Progenitor cell of endocrine pancreas (in vitro differentiated cells): Measurements from ENCODE around the gene MFAP4. TPM values are rescaled to one million over a fixed set of nuclear protein-coding genes. Genes with fewer than 3 reads are reported as not detected.

Experiments
- DNase-seq: peaks from one replicate; pipeline ENCODE4 v3.0.0; 2021; ENCODE audit warnings: low spot score; ENCODE audit not compliant: unreplicated experiment
- H3K27ac Mint-ChIP-seq: 2 replicates; pipeline ENCODE4 v1.8.0; 2021; ENCODE audit warnings: mild to moderate bottlenecking, moderate library complexity, mixed read lengths
- H3K27me3 Mint-ChIP-seq: 2 replicates; pipeline ENCODE4 v1.8.0; 2021; ENCODE audit warnings: mixed read lengths
- H3K36me3 Mint-ChIP-seq: 2 replicates; pipeline ENCODE4 v1.8.0; 2022; ENCODE audit warnings: mixed read lengths; ENCODE audit not compliant: insufficient read depth
- H3K4me1 Mint-ChIP-seq: 2 replicates; pipeline ENCODE4 v1.8.0; 2021; ENCODE audit warnings: low read depth, mixed read lengths
- H3K4me3 Mint-ChIP-seq: 2 replicates; pipeline ENCODE4 v1.8.0; 2021; ENCODE audit warnings: low read depth, mild to moderate bottlenecking, moderate library complexity, mixed read lengths
- H3K9me3 Mint-ChIP-seq: 2 replicates; pipeline ENCODE4 v1.8.0; 2021; ENCODE audit warnings: low read depth, mixed read lengths
- CTCF ChIP-seq: fragments of 200-600 bp; sonication (generic); IDR thresholded peaks from one replicate; pipeline ENCODE4 v1.5.0; 2021; ENCODE audit warnings: antibody characterized with exemption, mild to moderate bottlenecking; ENCODE audit not compliant: unreplicated experiment
- total RNA-seq: library from RNA; stranded (reverse); gene quantifications from 2 replicates; pipeline ENCODE4 v1.2.1, GENCODE V29; 2021

Gene MFAP4
- total RNA-seq, 1 donor from 2014 or later, result 2.3 TPM

- no peaks in the 10 kb centered on the region for H3K9me3 Mint-ChIP-seq
- no peak for TF ChIP-seq CTCF
- peaks cover 4% of the 10 kb centered on the region for H3K4me1 Mint-ChIP-seq
- no peak for DNase-seq
- H3K27me3 Mint-ChIP-seq, result peaks cover 3% of the 10 kb centered on the region
- H3K36me3 Mint-ChIP-seq, result no peaks in the 10 kb centered on the region
- no peak overlapping the region for H3K27ac Mint-ChIP-seq
- no peak overlapping the region for H3K4me3 Mint-ChIP-seq
Measured at GRCh38 chr17:19368229-19368628, 18.8 kb downstream of the MFAP4 start.

DNA sequence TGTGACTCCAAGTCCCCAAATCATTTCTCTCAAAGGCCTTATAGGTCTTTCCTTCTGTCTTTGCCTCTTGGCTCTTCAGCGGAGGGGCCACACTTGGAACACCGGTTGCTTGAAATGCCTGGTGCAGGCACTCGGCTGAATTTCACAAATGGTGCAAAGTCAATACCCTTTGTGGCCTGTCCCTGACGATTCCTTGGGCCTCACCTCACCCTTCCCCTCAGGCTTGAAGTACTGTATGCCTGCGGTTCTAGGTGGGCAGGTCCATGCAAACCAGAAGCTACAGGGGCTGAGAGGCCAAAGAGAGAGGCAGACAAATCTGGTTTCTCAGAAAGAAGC is 20.4 kb downstream of the MFAP4 start:
- Mint-ChIP-seq H3K4me3 (no peak overlapping the region), H3K27ac (no peak overlapping the region), H3K9me3 (no peaks in the 10 kb centered on the region), H3K27me3 (peaks cover 3% of the 10 kb centered on the region), H3K36me3 (no peaks in the 10 kb centered on the region), H3K4me1 (peaks cover 7% of the 10 kb centered on the region)
- DNase-seq, result no peak
- no peak for TF ChIP-seq CTCF

DNA sequence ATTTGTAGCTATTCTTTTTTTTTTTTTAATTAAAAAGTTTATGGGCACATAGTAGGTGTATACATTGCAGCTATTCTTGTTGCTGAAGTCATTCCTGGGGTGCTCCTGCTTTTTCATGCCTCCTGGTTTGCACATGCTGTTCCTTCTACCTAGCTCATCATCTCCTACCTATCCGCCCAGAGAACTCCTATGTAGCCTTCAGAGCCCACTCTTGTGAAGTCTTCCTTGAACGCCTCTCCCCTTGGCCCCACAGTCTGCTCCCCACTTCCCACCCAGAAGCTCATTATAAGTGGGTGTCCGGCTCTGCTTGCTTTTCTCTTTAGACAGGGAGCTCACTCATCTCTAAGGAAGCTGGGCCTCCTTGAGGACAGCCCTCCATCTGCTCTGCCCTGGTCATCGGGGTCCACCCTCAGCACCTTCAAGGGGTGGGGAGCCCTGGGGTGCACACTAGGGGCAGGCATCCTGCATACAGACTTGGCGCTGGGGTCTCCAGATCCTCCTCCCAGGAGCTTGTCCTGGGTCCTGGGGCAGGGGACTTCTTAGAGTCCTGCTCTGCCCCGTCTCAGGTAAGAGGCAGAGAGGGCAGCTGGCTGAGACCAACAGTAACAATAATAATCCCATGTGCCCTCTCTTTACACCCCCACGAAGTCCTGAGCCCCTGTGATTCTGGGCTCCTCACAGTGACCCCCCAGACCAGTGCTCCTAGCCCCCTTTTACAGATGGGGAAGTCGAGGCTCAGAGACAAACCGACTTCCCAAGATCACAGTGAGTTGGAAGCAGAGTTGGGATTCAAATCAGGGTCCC is 21.0 kb downstream of the MFAP4 start:
- no peak for TF ChIP-seq CTCF
- no peak for DNase-seq
- Mint-ChIP-seq H3K27me3 (peaks cover 3% of the 10 kb centered on the region), H3K36me3 (no peaks in the 10 kb centered on the region), H3K4me3 (no peak overlapping the region), H3K4me1 (peaks cover 10% of the 10 kb centered on the region), H3K27ac (no peak overlapping the region), H3K9me3 (no peaks in the 10 kb centered on the region)

- Mint-ChIP-seq H3K9me3 (no peaks in the 10 kb centered on the region), H3K4me3 (no peak overlapping the region), H3K27me3 (peaks cover 3% of the 10 kb centered on the region), H3K36me3 (no peaks in the 10 kb centered on the region), H3K4me1 (peaks cover 10% of the 10 kb centered on the region), H3K27ac (no peak overlapping the region)
- no peak for TF ChIP-seq CTCF
- no peak for DNase-seq
Measured at GRCh38 chr17:19365499-19365817, 21.5 kb downstream of the MFAP4 start.

DNA sequence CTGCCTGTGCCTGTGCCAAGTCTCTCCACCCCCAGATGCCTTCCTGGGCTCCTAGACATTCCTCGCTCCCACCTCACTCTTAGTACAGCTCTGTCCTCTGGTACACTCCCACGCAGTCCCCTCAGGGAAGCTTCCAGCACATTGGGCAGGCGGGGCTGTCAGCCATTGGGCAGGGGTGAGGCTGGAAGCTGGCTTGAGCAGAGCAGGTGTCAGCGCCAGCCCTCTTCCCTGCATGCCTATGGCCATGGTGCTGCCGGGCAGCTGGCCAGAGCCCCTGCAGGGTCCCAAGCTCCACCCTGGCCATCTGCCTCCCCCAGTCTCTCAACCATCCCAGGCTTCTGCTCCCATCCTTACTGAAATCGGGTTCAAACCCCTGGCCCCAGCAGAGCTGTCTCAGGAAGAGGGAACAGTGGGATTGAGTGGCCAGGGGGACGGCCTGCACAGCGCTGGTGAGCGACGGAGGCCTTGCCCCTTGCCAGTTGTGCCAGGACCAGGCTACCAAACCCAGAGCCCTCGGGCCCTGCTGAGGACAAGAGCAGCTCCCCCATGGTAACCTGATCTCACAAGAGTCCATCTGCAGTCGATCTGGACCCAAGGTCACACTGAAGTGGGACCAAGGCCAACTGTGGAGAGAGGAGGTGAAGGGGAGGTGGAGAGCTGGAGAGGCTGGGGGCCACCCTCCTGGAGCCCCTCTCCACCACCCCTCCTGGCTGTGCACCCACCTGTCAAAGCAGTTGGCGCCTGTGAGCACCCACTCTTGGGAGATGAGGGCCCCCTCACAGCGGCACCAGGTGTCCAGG is 22.1 kb downstream of the MFAP4 start:
- TF ChIP-seq CTCF, result no peak
- Mint-ChIP-seq H3K4me3 (no peak overlapping the region), H3K36me3 (no peaks in the 10 kb centered on the region), H3K9me3 (no peaks in the 10 kb centered on the region), H3K4me1 (peaks cover 10% of the 10 kb centered on the region), H3K27ac (no peak overlapping the region), H3K27me3 (peaks cover 3% of the 10 kb centered on the region)
- DNase-seq, result no peak
